ENCODE results near the gene PGBD4. TPM values are rescaled to one million over a fixed set of nuclear protein-coding genes. Genes with fewer than 3 reads are reported as not detected.

Gene PGBD4
- total RNA-seq, 1 donor from 2014 or later = 1.8 TPM

Other genes with a start within 250 kb of the PGBD4 start
- not detected for gene CHRM5, start 133.6 kb upstream of the PGBD4 start, total RNA-seq
- gene AVEN, start 62.9 kb upstream of the PGBD4 start, total RNA-seq = 29.0 TPM
- gene EMC7, start 221 bp upstream of the PGBD4 start, total RNA-seq = 65.1 TPM
- 19.3 TPM for gene KATNBL1, start 108.0 kb downstream of the PGBD4 start, total RNA-seq
- gene EMC4, start 122.9 kb downstream of the PGBD4 start, total RNA-seq = 85.7 TPM
- 30.4 TPM for gene SLC12A6, start 235.7 kb downstream of the PGBD4 start, total RNA-seq
- 157 TPM for gene NOP10, start 241.1 kb downstream of the PGBD4 start, total RNA-seq
- gene NUTM1, start 241.2 kb downstream of the PGBD4 start, total RNA-seq = not detected